IMR-90 (cell line): ENCODE results near the gene NMT1. TPM values are rescaled to one million over a fixed set of nuclear protein-coding genes. Genes with fewer than 3 reads are reported as not detected.

ENCODE experiments used
- ATAC-seq: fragments of 200-7000 bp; cut with Tn5 transposase; 2 replicates; pipeline ENCODE4 v1.9.1; 2020; ENCODE audit warnings: low read depth, mild to moderate bottlenecking, moderate library complexity
- BruUV-seq: library from RNA; stranded (reverse); fragments of 400-500 nt; replicated peaks from 2 replicates; lab custom pipeline; 2021; lab: Mats Ljungman, UMichigan
- CTCF ChIA-PET: fragments of 300-600 bp; formaldehyde crosslinking; extraction: SDS; loops from one replicate; lab custom pipeline; 2021; ENCODE audit warnings: antibody characterized with exemption; lab: Yijun Ruan, JAX
- POLR2A ChIA-PET: fragments of 300-600 bp; sonication (Branson Sonifier 250); formaldehyde crosslinking; loops from one replicate; lab custom pipeline; 2022; ENCODE audit warnings: antibody characterized with exemption; ENCODE audit not compliant: unreplicated experiment; lab: Charles Lee
- DNase-seq: peaks from one replicate; pipeline ENCODE4 v3.0.0; 2013
- H2AFZ ChIP-seq: replicated peaks from 2 replicates; pipeline ENCODE3; 2013; ENCODE audit warnings: low read length, mild to moderate bottlenecking; ENCODE audit not compliant: poor library complexity
- H2AK5ac ChIP-seq: 2 replicates; pipeline ENCODE4 v1.6.1; 2013; ENCODE audit warnings: low read depth, low read length, inconsistent platforms
- H2AK9ac ChIP-seq: replicated peaks from 2 replicates; pipeline ENCODE3; 2013; ENCODE audit warnings: mild to moderate bottlenecking, low read depth, low read length, moderate library complexity; ENCODE audit not compliant: poor library complexity
- H2BK120ac ChIP-seq: 2 replicates; pipeline ENCODE4 v1.6.1; 2013; ENCODE audit warnings: low read depth, low read length, inconsistent platforms
- H2BK15ac ChIP-seq: 3 replicates; pipeline ENCODE4 v1.6.1; 2013; ENCODE audit warnings: low read depth, low read length, inconsistent platforms
- H2BK20ac ChIP-seq: 2 replicates; pipeline ENCODE4 v1.6.1; 2013; ENCODE audit warnings: low read depth, mild to moderate bottlenecking, inconsistent platforms, low read length, moderate library complexity
- H2BK5ac ChIP-seq: 2 replicates; pipeline ENCODE4 v1.6.1; 2013; ENCODE audit warnings: mild to moderate bottlenecking, low read depth, low read length, inconsistent platforms; ENCODE audit not compliant: poor library complexity, severe bottlenecking
- H3K14ac ChIP-seq: replicated peaks from 2 replicates; pipeline ENCODE4 v1.6.1; 2013; ENCODE audit warnings: low read depth, low read length, inconsistent platforms
- H3K18ac ChIP-seq: 2 replicates; pipeline ENCODE4 v1.6.1; 2013; ENCODE audit warnings: low read depth, low read length, control low read depth
- H3K23ac ChIP-seq: 2 replicates; pipeline ENCODE4 v1.6.1; 2013; ENCODE audit warnings: low read depth, low read length, inconsistent platforms
- H3K27ac ChIP-seq: 2 replicates; pipeline ENCODE4 v1.5.1; 2013; ENCODE audit warnings: mild to moderate bottlenecking, control low read depth, low read length; ENCODE audit not compliant: insufficient read depth
- H3K27me3 ChIP-seq: 2 replicates; pipeline ENCODE4 v1.6.1; 2013; ENCODE audit warnings: low read length; ENCODE audit not compliant: control insufficient read depth, insufficient read depth
- H3K36me3 ChIP-seq: 2 replicates; pipeline ENCODE4 v1.6.1; 2013; ENCODE audit warnings: low read length, mixed read lengths; ENCODE audit not compliant: control insufficient read depth, insufficient read depth
- H3K4ac ChIP-seq: 2 replicates; pipeline ENCODE4 v1.6.1; 2013; ENCODE audit warnings: low read depth, low read length, inconsistent platforms
- H3K4me1 ChIP-seq: 2 replicates; pipeline ENCODE4 v1.6.1; 2013; ENCODE audit warnings: low read length, mixed read lengths; ENCODE audit not compliant: control insufficient read depth, insufficient read depth
- H3K4me2 ChIP-seq: 2 replicates; pipeline ENCODE4 v1.6.1; 2013; ENCODE audit warnings: low read depth, mild to moderate bottlenecking, control low read depth, low read length, moderate library complexity
- H3K4me3 ChIP-seq: 2 replicates; pipeline ENCODE4 v1.5.1; 2013; ENCODE audit warnings: low read depth, mild to moderate bottlenecking, control low read depth, low read length, moderate library complexity; ENCODE audit not compliant: insufficient read depth
- H3K56ac ChIP-seq: 2 replicates; pipeline ENCODE4 v1.6.1; 2013; ENCODE audit warnings: low read length, inconsistent platforms; ENCODE audit not compliant: insufficient read depth; ENCODE audit errors: extremely low read depth
- H3K79me1 ChIP-seq, 2 experiments: 2 replicates each; pipeline ENCODE4 v1.6.1; 2013; ENCODE audit warnings: low read length in 2 of 2, inconsistent platforms in 1 of 2, low read depth in 1 of 2
- H3K9ac ChIP-seq: 2 replicates; pipeline ENCODE4 v1.6.1; 2013; ENCODE audit warnings: low read depth, low read length, control low read depth
- H3K9me1 ChIP-seq: 2 replicates; pipeline ENCODE4 v1.6.1; 2013; ENCODE audit warnings: low read length, inconsistent platforms; ENCODE audit not compliant: insufficient read depth
- H3K9me3 ChIP-seq: 2 replicates; pipeline ENCODE4 v1.6.1; 2013; ENCODE audit warnings: low read length; ENCODE audit not compliant: control insufficient read depth, insufficient read depth
- H4K20me1 ChIP-seq: 2 replicates; pipeline ENCODE4 v1.6.1; 2013; ENCODE audit warnings: low read length, inconsistent platforms; ENCODE audit not compliant: insufficient read depth
- H4K5ac ChIP-seq: 2 replicates; pipeline ENCODE4 v1.6.1; 2013; ENCODE audit warnings: mild to moderate bottlenecking, low read depth, low read length, control low read depth
- H4K8ac ChIP-seq, 2 experiments: 2 replicates each; pipeline ENCODE4 v1.6.1; 2013; ENCODE audit warnings: low read depth in 2 of 2, low read length in 2 of 2, control low read depth in 1 of 2, inconsistent platforms in 1 of 2
- H4K91ac ChIP-seq: 2 replicates; pipeline ENCODE4 v1.6.1; 2013; ENCODE audit warnings: low read depth, low read length, inconsistent platforms; ENCODE audit not compliant: insufficient read depth
- CHD1 ChIP-seq: IDR thresholded peaks from 2 replicates; pipeline ENCODE4 v1.6.1; 2012; ENCODE audit warnings: low read depth, low read length, improper control_type of control experiment
- CTCF ChIP-seq: conservative IDR thresholded peaks from 2 replicates; pipeline ENCODE4 v1.5.1; 2012; ENCODE audit warnings: mild to moderate bottlenecking, low read depth, low read length, improper control_type of control experiment
- FOS ChIP-seq: fragments of 150-350 bp; IDR thresholded peaks from 2 replicates; pipeline ENCODE4 v1.6.1; 2016; ENCODE audit warnings: low read depth, low read length
- MAZ ChIP-seq: IDR thresholded peaks from 2 replicates; pipeline ENCODE4 v1.6.1; 2012; ENCODE audit warnings: low read depth, mild to moderate bottlenecking, low read length, improper control_type of control experiment, moderate library complexity, borderline replicate concordance
- MXI1 ChIP-seq: IDR thresholded peaks from 2 replicates; pipeline ENCODE4 v1.6.1; 2012; ENCODE audit warnings: low read depth, mild to moderate bottlenecking, low read length, moderate library complexity, borderline replicate concordance
- NFE2L2 ChIP-seq: fragments of 150-350 bp; IDR thresholded peaks from 2 replicates; pipeline ENCODE4 v1.6.1; 2016; ENCODE audit warnings: low read depth, mild to moderate bottlenecking, low read length
- POLR2A ChIP-seq: IDR thresholded peaks from 2 replicates; pipeline ENCODE4 v1.6.1; 2012; ENCODE audit warnings: mild to moderate bottlenecking, low read depth, low read length
- RAD21 ChIP-seq: IDR thresholded peaks from 2 replicates; pipeline ENCODE4 v1.6.1; 2012; ENCODE audit warnings: low read length, improper control_type of control experiment
- RFX5 ChIP-seq: IDR thresholded peaks from 2 replicates; pipeline ENCODE4 v1.8.0; 2012; ENCODE audit warnings: low read depth, mild to moderate bottlenecking, low read length, moderate library complexity
- SMC3 ChIP-seq: fragments of 150-350 bp; IDR thresholded peaks from 2 replicates; pipeline ENCODE4 v1.6.1; 2016; ENCODE audit warnings: low read depth, mild to moderate bottlenecking, antibody characterized with exemption, low read length, moderate library complexity
- USF2 ChIP-seq: fragments of 150-350 bp; IDR thresholded peaks from 2 replicates; pipeline ENCODE4 v1.6.1; 2017; ENCODE audit warnings: mild to moderate bottlenecking, antibody characterized with exemption, low read length, low read depth
- WGBS, 2 experiments: methylation state at CpG; one replicate each; pipeline versions ENCODE4 v1.1.5 to v1.1.7; 2013; ENCODE audit warnings: missing lambda C conversion rate in 2 of 2; ENCODE audit not compliant: insufficient read length in 1 of 2; ENCODE audit errors: extremely low coverage in 2 of 2; 5-methylcytosine and 5-hydroxymethylcytosine counted together
- dilution Hi-C: fragments of 300-500 bp; cut with HindIII; formaldehyde crosslinking; loops from one replicate; pipeline ENCODE4 v1.14.3; 2018; ENCODE audit warnings: low sequenced_read_pairs; ENCODE audit not compliant: unreplicated experiment
- in situ Hi-C: fragments of 300-500 bp; cut with MboI; formaldehyde crosslinking; loops from 3 replicates; pipeline ENCODE4 v1.14.3; 2019; ENCODE audit warnings: low sequenced_read_pairs, inconsistent platforms, mixed read lengths
- intact Hi-C: fragments of 100-400 bp; cut with micrococcal nuclease; formaldehyde crosslinking; loops from 2 replicates; pipeline ENCODE4 v1.10.0; 2022
- polyA plus RNA-seq, 3 experiments: library from polyadenylated mRNA; depleted of rRNA; stranded (reverse); fragments of >200 nt; gene quantifications; 2 replicates each; pipeline ENCODE4 v1.2.3, GENCODE V29; 2012; ENCODE audit warnings: low replicate concordance in 1 of 3
- total RNA-seq: library from RNA; depleted of rRNA; stranded (reverse); fragments of >200 nt; gene quantifications from 2 replicates; pipeline ENCODE4 v1.2.3, GENCODE V29; 2012

Gene NMT1
- total and polyA plus RNA-seq, 2 of the 4 experiments (the other 2 are of a cell fraction): 38.0 to 60.6 TPM

- H3K9me3 ChIP-seq: no peaks in the 10 kb centered on the region
- no peak overlapping the region for H2AFZ ChIP-seq
- no peaks in the 10 kb centered on the region for H3K9me1 ChIP-seq
- intact Hi-C loops: no loop called here
- no peak overlapping the region for H3K23ac ChIP-seq
- POLR2A ChIA-PET: no interaction called here
- H3K36me3 ChIP-seq: peaks cover 81% of the 10 kb centered on the region
- DNase-seq: no peak
- 66% methylated on average over 3 of the region's 8 CpGs; no CpG with 5 or more reads in 1 of the 2 experiments for WGBS, 2 experiments
- H2BK5ac ChIP-seq: no peak overlapping the region
- no peak overlapping the region for H2BK20ac ChIP-seq
- no peaks in the 10 kb centered on the region for H3K27me3 ChIP-seq
- CTCF ChIA-PET: interaction anchor here (1.1 kb wide), 1 partner anchor 10 kb away, joined by 6 read pairs; no protein-coding TSS in a partner anchor
- in situ Hi-C loops: no loop called here
- no peak overlapping the region for H2BK15ac ChIP-seq
- H4K5ac ChIP-seq: no peak overlapping the region
- H3K4me1 ChIP-seq: no peaks in the 10 kb centered on the region
- no peak overlapping the region for H4K91ac ChIP-seq
- TF ChIP-seq MAZ (no peak), CTCF (no peak), MXI1 (no peak), RAD21 (no peak), USF2 (no peak), SMC3 (no peak), CHD1 (no peak), RFX5 (no peak), NFE2L2 (no peak), FOS (no peak), POLR2A (no peak)
- BruUV-seq: no TSS peak
- no peak overlapping the region for H2AK9ac ChIP-seq
- H3K9ac ChIP-seq: no peak overlapping the region
- H3K4ac ChIP-seq: no peak overlapping the region
- no peak overlapping the region for H3K4me3 ChIP-seq
- H2BK120ac ChIP-seq: no peak overlapping the region
- H3K27ac ChIP-seq: no peak overlapping the region
- H3K79me1 ChIP-seq: peaks cover 4 to 43% of the 10 kb centered on the region in 2 experiments; a peak in 2 of 4 replicates
- no peak overlapping the region for H4K8ac ChIP-seq
- no peak overlapping the region for H2AK5ac ChIP-seq
- no peak overlapping the region for H3K4me2 ChIP-seq
- no peak for ATAC-seq
- no peak overlapping the region for H3K14ac ChIP-seq
- no peak overlapping the region for H3K56ac ChIP-seq
- no peak overlapping the region for H3K18ac ChIP-seq
- dilution Hi-C loops: no loop called here
- peaks cover 13% of the 10 kb centered on the region for H4K20me1 ChIP-seq
Observed at GRCh38 chr17:45104029-45104428, 42.9 kb downstream of the NMT1 start.
